ENCODE data around the gene DAB2. TPM values are rescaled to one million over a fixed set of nuclear protein-coding genes. Genes with fewer than 3 reads are reported as not detected.

Gene DAB2
- total RNA-seq, 1 experiment from 2014 or later, result 2.3 TPM

GRCh38 chr5:39447059-39447458 is 22.3 kb upstream of the DAB2 start:
- Histone ChIP-seq H2BK15ac (ENCODE audit: low read depth, low read length) (no peak overlapping the region), H3K14ac (ENCODE audit: insufficient read depth, low read length) (no peak overlapping the region), H3K18ac (ENCODE audit: insufficient read length, low read depth, low read length) (no peak overlapping the region), H3K4ac (ENCODE audit: low read depth, low read length) (no peak overlapping the region), H3K23me2 (ENCODE audit: insufficient read length, low read depth, low read length, poor library complexity, severe bottlenecking) (no peaks in the 10 kb centered on the region), H2BK120ac (ENCODE audit: low read depth, low read length, poor library complexity, severe bottlenecking) (no peak overlapping the region), H4K8ac (replicated peaks; ENCODE audit: insufficient read length, low read depth, low read length) (no peak overlapping the region), H3K9me3 (ENCODE audit: control insufficient read depth, low read depth, low read length) (no peaks in the 10 kb centered on the region), H3T11ph (ENCODE audit: low read length) (no peak overlapping the region), H4K20me1 (ENCODE audit: control insufficient read depth, insufficient read depth, insufficient read length) (no peaks in the 10 kb centered on the region), H2BK20ac (ENCODE audit: low read depth, low read length, poor library complexity, severe bottlenecking) (no peak overlapping the region), H4K91ac (ENCODE audit: insufficient read length, low read depth, low read length) (no peak overlapping the region), H3K79me1 (ENCODE audit: insufficient read depth, low read depth, low read length, poor library complexity, severe bottlenecking) (no peaks in the 10 kb centered on the region), H3K9ac (ENCODE audit: extremely low read depth, insufficient read length, low read length) (no peak overlapping the region), H2BK12ac (ENCODE audit: insufficient read length, low read depth, low read length) (no peak overlapping the region), H3K4me1 (ENCODE audit: insufficient read depth, low read length) (no peaks in the 10 kb centered on the region), H3K4me2 (ENCODE audit: insufficient read depth, insufficient read length, low read length) (no peak overlapping the region), H3K56ac (ENCODE audit: insufficient read length, low read depth, low read length) (no peak overlapping the region), H2BK5ac (ENCODE audit: insufficient read length, low read length) (no peak overlapping the region), H3K23ac (ENCODE audit: insufficient read length, low read depth, low read length) (no peak overlapping the region), H3K27me3 (ENCODE audit: insufficient read depth, low read length) (no peaks in the 10 kb centered on the region), H2AFZ (ENCODE audit: low read length) (no peak overlapping the region), H4K5ac (ENCODE audit: insufficient read length, low read depth, low read length) (no peak overlapping the region), H3K79me2 (ENCODE audit: insufficient read depth, low read length) (no peaks in the 10 kb centered on the region), H2AK5ac (ENCODE audit: insufficient read length, low read length) (no peak overlapping the region), H3K27ac (ENCODE audit: insufficient read length, low read depth, low read length) (no peak overlapping the region)
- no peaks in the 10 kb centered on the region for H3K27me3 Mint-ChIP-seq (ENCODE audit: low read depth)
- peaks cover 4 to 5% of the 10 kb centered on the region in 2 experiments for H3K4me1 Mint-ChIP-seq
- H3K27ac Mint-ChIP-seq, result no peak overlapping the region
- no peaks in the 10 kb centered on the region for H3K9me3 Mint-ChIP-seq
- H3K36me3 Mint-ChIP-seq (ENCODE audit: insufficient read depth in 1 of 3, low read depth in 3 of 3), result no peaks in the 10 kb centered on the region
- no peak for DNase-seq
- TF ChIP-seq CTCF (conservative IDR thresholded peaks at IDR 0.05), result no peak
- H3K4me3 Mint-ChIP-seq, result no peak overlapping the region
- WGBS (ENCODE audit: extremely low coverage, insufficient read length, low lambda C conversion rate), result no CpG with 5 or more reads among the region's 3 CpGs

Measured in H9 (cell line).